ENCODE measurements around the gene BAHD1. TPM values are rescaled to one million over a fixed set of nuclear protein-coding genes. Genes with fewer than 3 reads are reported as not detected.

Gene BAHD1
- total RNA-seq, 2 donors from 2014 or later: 10.1 to 16.2 TPM

DNA sequence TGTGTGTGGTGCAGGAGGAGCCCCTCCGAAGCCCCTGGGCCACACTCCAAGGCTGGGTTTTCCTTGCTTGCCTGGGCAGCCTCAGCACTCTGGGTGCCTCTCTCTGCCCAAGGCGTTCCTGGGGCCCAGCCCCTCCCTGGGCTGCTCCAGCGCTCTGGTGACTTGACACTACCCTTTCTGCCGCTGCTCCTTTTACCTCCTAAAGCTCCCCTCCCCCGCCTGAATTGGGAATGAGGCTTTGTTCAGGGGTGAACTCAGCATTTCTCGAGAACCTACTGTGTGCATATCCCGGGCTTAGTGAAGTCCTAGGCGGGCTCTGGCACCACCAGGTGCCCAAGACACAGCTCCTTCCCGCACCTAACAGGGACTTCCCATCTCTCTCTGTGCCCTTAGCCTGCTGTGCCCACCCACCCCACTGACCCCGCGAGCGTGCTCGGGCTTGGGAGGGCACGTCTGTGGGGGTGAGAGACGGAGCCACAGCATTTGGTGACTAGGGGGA lies 1.2 kb upstream of the BAHD1 start:
- H3K27me3 ChIP-seq: no peaks in the 10 kb centered on the region
- H3K4me1 ChIP-seq: peaks cover 56% of the 10 kb centered on the region
- intact Hi-C loops (cut with DNase I): no loop called here
- no peaks in the 10 kb centered on the region for H3K9me3 ChIP-seq
- TF ChIP-seq POLR2A (IDR thresholded peaks at IDR 0.05): no peak
- TF ChIP-seq, protein P1, sequence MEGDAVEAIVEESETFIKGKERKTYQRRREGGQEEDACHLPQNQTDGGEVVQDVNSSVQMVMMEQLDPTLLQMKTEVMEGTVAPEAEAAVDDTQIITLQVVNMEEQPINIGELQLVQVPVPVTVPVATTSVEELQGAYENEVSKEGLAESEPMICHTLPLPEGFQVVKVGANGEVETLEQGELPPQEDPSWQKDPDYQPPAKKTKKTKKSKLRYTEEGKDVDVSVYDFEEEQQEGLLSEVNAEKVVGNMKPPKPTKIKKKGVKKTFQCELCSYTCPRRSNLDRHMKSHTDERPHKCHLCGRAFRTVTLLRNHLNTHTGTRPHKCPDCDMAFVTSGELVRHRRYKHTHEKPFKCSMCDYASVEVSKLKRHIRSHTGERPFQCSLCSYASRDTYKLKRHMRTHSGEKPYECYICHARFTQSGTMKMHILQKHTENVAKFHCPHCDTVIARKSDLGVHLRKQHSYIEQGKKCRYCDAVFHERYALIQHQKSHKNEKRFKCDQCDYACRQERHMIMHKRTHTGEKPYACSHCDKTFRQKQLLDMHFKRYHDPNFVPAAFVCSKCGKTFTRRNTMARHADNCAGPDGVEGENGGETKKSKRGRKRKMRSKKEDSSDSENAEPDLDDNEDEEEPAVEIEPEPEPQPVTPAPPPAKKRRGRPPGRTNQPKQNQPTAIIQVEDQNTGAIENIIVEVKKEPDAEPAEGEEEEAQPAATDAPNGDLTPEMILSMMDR (IDR thresholded peaks at IDR 0.05): no peak
- peak overlapping the region; percentile 71 to 87 (median 84) for H3K27ac ChIP-seq
- WGBS, 2 donors: 10 to 12% methylated on average over 7 to 15 of the region's 15 CpGs
- H3K36me3 ChIP-seq (replicated peaks in 1 of 2; ENCODE audit: insufficient read depth in 1 of 2, low read depth in 2 of 2): no peaks in the 10 kb centered on the region
- H3K4me3 ChIP-seq: peak overlapping the region in 1 of 2 donors; percentile 27
- ATAC-seq (no peak), DNase-seq (peak; percentile 43 to 61 (median 52))

DNA sequence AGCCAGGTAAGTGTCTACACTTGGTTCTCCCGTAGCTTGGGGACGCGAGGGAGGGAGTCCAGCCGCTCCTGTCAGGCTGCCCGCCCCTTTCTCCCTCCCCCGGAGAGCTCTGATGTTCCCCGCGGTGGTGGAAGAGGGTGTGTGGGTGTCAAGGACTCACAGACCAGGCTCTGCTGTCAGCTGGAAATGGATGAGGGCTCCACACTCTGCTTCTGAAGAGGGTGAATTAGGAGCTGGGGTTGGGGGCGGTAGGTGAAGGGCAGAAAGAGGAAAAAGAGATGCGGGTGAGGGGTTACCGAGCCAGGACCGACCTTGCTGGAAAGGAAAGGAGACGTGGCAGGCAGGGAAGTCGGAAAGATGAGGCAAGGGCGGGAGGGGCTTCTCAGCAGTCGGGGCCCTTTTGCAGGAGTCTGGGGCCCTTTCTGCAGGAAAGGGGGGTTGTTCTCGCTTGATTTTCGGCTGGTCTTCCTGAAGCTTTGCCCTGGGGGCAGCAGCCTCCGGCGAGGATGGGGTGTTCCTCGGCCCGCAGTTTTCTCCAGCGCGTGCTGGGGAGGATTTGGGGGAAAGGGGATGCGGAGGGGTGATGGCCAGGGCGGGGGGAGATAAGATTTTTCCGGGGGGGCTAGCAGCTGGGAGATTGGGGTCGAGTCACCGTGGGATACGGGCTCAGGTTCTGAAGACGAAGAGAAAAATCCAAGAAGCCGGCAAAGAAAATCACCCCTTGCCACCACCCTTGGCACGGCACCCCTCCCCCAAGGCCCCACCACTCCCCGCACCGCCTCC lies 602 bp upstream of the BAHD1 start:
- peak overlapping the region; percentile 27 to 37 for H3K4me3 ChIP-seq
- DNase-seq (peak; percentile 56 to 73 (median 66)), ATAC-seq (peak; percentile 22)
- H3K4me1 ChIP-seq: peaks cover 62% of the 10 kb centered on the region
- intact Hi-C loops (cut with DNase I): no loop called here
- no peaks in the 10 kb centered on the region for H3K9me3 ChIP-seq
- TF ChIP-seq, protein P1 (IDR thresholded peaks at IDR 0.05): no peak
- TF ChIP-seq POLR2A (IDR thresholded peaks at IDR 0.05): peak in 1 of 3 donors; percentile 11
- H3K27ac ChIP-seq: peak overlapping the region; percentile 71 to 87 (median 84)
- 0% methylated on average over 33 to 34 of the region's 35 CpGs for WGBS, 2 donors
- no peaks in the 10 kb centered on the region for H3K27me3 ChIP-seq
- no peaks in the 10 kb centered on the region for H3K36me3 ChIP-seq (replicated peaks in 1 of 2; ENCODE audit: insufficient read depth in 1 of 2, low read depth in 2 of 2)

DNA sequence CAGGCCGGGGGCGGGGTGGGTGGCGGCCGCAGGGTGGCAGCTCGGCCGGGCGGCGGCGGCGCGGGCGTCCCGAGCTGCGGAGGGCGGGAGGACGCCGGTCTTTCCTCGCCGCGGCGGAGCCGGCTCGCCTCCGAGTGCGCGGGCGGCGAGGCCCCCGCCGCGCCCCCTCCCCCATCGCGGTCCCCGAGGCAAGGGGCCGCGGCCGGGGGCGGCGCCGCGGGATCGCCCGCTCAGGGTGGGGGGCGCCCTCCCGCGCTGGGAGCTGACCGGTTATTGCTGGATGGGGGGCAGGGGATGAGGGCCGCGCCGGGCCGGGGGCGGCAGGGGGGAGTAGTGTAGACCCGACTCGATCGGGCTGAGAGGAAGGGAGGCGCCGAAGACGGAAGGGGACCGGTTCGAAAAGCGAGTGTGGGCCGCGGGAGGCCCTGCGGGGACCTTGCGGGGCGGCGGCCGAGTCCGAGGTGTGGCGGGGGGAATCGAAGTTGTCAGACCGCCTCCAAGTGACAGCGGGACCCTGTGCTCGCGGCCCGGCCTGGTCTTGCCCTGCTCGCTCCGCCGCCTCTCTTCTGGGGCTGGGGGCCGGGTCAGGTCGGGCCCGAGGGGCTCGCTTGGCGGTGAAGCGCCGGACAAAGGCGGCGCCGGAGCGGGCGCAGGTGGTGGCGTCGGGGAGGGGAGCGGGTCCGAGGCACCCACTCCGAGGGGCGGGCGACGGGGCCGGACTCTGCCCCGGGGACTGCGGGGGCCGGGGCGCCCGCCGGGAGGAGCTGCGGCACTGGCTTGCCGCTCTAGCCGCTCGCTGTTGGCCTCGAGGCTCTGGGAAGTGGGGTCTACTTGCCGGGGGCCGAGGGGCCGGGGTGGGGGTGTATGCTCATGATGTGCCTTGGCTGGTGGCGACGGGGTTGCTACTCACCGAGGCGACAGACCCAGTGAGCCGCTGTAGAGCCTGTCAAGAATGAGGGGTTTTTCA lies 1.1 kb downstream of the BAHD1 start:
- H3K4me1 ChIP-seq: peaks cover 56% of the 10 kb centered on the region
- TF ChIP-seq POLR2A (IDR thresholded peaks at IDR 0.05): no peak
- TF ChIP-seq, protein P1 (IDR thresholded peaks at IDR 0.05): no peak
- DNase-seq (peak in 3 of 4 donors; percentile 19 to 39 (median 36)), ATAC-seq (peak; percentile 6)
- peak overlapping the region; percentile 62 to 80 for H3K4me3 ChIP-seq
- peak overlapping the region; percentile 71 to 87 (median 84) for H3K27ac ChIP-seq
- 0% methylated on average over 12 to 95 of the region's 119 CpGs for WGBS, 2 donors
- H3K36me3 ChIP-seq (replicated peaks in 1 of 2; ENCODE audit: insufficient read depth in 1 of 2, low read depth in 2 of 2): no peaks in the 10 kb centered on the region
- H3K9me3 ChIP-seq: no peaks in the 10 kb centered on the region
- no peaks in the 10 kb centered on the region for H3K27me3 ChIP-seq
- intact Hi-C loops (cut with DNase I): no loop called here

DNA sequence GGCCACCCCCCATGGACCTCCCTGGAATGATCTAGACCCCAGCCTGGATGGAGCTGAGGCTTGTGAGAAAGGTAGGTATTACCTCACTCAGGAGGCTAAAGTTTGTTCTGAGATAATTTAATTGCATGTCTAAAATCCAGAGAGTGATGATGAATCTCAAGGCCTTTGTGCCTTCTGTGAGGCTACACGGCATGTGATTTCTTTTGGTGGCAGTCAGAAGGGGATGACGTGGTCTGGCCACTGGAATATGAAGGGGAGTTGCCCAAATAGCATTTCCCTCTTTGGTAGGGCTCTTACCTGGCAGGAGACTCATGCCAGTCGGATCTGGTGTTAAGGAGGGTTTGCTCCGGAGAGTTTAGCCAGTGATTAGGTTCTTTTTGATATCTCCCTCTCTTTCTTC lies 2.5 kb downstream of the BAHD1 start:
- H3K27ac ChIP-seq: no peak overlapping the region
- WGBS, 2 donors: 54 to 59% methylated on average over 4 of the region's 4 CpGs
- H3K36me3 ChIP-seq (replicated peaks in 1 of 2; ENCODE audit: insufficient read depth in 1 of 2, low read depth in 2 of 2): no peaks in the 10 kb centered on the region
- no peaks in the 10 kb centered on the region for H3K27me3 ChIP-seq
- TF ChIP-seq POLR2A (IDR thresholded peaks at IDR 0.05): no peak
- H3K4me3 ChIP-seq: no peak overlapping the region
- ATAC-seq (no peak), DNase-seq (no peak)
- intact Hi-C loops (cut with DNase I): no loop called here
- no peaks in the 10 kb centered on the region for H3K9me3 ChIP-seq
- peaks cover 54% of the 10 kb centered on the region for H3K4me1 ChIP-seq

DNA sequence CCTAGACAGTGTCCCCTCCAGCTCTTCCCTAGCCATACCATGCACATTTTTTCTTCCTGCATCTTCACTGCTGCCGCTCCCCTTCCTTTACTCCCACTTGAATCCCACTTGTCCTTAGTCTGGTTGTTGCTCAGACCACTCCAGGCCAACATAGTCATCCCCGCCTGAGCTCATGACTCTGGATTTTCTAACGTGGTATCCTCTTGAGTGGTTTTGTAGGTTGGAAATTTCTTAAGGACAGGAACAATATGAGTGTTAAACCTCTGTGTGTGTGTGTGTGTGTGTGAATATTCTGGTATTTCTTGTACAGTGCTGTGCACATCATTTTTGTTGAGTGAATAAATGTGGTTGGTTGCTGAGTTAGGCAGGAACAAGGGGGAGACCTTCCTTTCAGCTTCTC lies 3.1 kb downstream of the BAHD1 start:
- Histone ChIP-seq H3K36me3 (replicated peaks in 1 of 2; ENCODE audit: insufficient read depth in 1 of 2, low read depth in 2 of 2) (no peaks in the 10 kb centered on the region), H3K4me3 (no peak overlapping the region), H3K27ac (no peak overlapping the region), H3K4me1 (peaks cover 48% of the 10 kb centered on the region), H3K9me3 (no peaks in the 10 kb centered on the region), H3K27me3 (no peaks in the 10 kb centered on the region)
- TF ChIP-seq, protein P1 (IDR thresholded peaks at IDR 0.05): no peak
- no peak for TF ChIP-seq POLR2A (IDR thresholded peaks at IDR 0.05)
- intact Hi-C loops (cut with DNase I): no loop called here
- 74 to 77% methylated on average over 3 of the region's 3 CpGs for WGBS, 2 donors
- ATAC-seq (no peak), DNase-seq (no peak)

Data from body of pancreas (tissue), 4 donors.